T-helper 1 cell (primary cell): Measurements from ENCODE around the gene MILR1.
"Not testable (repeated sequence)": the region's sequence is repeated elsewhere in the genome, so short reads cannot be mapped to it uniquely, and the experiment has no call there.

Experiments used
- DNase-seq, 5 donors: peaks; one replicate each; pipeline ENCODE4 v3.0.0-alpha.2; 2012 to 2020

Gene MILR1

DNA sequence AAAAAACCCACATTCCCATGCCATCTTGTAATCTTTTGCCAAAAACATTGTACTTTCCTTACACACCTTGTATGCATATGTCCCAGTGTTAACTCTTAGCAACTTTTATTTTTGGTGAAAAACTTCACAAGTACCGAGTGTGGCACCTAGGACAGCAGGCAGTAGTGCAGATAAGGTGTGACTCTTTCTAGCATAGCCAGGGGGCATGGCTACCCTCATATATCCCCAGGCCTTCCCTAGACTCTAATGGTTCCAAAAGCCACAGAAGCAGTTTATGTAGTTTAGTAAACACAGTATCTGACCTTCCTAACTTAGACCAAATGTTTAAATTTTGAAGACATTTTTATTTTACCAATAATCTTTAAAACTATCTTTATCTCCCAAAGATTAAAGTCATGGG is 20.5 kb upstream of the MILR1 start:
- no peak for DNase-seq

DNA sequence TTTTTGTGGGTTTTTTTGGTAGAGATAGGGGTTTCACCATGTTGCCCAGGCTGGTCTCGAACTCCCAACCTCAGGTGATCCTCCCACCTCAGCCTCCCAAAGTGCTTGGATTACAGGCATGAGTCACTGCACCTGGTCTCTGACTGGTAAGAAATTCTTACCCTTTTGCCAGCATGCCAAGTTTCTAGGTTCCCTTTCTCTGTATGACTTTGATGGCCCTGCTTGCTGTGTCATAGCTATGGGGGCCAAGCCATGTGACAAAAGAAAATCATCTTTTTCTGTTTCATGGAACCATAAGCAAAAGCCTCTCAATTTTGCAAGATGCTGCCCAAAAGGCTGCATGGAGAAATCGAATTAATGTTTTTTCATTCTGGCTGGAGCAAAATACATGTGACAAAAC is 18.9 kb upstream of the MILR1 start:
- not testable (repeated sequence) for DNase-seq

DNA sequence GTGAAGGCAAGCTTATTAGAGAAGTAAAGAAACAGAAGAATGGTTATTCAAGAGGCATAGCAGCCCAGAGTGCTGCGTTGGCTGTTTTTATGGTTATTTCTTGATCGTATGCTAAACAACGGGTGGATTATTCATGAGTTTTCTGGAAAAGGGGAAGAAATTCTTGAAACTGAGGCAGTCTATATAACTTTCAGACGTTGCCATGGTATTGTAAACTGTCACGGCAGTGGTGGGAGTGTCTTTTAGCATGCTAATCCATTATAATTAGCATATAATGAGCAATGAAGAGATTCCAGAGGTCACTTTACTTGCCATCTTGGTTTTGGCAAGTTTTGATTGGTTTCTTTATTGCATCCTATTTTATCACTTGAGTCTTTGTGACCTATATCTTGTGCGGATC is 17.4 kb upstream of the MILR1 start:
- DNase-seq, result no peak

DNA sequence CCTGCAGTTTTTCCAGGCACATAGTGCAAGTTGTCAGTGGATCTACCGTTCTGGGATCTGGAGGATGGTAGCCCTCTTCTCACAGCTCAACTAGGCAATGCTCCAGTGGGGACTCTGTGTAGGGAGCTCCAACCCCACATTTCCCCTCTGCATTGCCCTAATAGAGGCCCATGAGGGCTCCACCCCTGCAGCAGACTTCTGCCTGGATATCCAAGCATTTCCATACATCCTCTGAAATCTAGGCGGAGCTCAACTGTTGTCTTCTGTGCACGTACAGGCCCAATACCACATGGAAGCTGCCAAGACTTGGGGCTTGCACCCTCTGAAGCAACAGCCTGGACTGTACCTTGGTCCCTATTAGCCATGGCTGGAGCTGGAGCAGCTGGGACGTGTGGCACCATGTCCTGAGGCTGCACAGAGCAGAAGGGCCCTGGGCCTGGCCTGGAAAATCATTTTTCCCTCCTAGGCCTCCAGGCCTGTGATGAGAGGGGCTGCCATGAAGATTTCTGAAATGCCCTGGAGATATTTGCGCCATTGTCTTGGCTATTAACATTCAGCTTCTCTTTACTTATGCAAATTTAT is 10.9 kb upstream of the MILR1 start:
- no peak for DNase-seq

DNA sequence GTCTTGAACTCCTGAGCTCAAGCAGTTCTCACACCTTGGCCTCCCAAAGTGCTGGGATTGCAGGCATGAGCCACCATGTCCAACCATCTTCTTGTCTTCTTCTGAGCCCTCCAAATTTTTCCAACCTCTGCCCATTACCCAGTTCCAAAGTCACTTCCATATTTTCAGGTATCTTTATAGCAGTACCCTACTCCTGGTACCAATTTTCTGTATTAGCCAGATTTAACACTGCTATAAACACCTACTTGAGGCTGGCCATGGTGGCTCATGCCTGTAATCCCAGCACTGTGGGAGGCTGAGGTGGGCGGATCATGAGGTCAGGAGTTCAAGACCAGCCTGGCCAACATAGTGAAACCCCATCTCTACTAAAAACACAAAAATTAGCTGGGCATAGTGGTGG is 9.4 kb upstream of the MILR1 start:
- DNase-seq, result not testable (repeated sequence)

DNA sequence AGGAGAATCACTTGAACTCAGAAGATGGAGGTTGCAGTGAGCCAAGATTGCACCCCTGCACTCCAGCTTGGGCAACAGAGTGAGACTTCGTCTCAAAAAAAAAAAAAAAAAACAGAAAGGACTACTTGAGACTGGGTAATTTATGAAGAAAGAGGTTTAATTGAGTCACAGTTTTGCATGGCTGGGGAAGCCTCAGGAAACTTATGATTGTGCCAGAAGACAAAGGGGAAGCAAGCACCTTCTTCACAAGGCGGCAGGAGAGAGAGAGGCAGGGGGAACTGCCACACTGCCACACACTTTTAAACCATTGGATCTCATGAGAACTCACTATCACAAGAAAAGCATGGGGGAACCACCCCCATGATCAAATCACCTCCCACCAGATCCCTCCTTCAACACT is 9.0 kb upstream of the MILR1 start:
- no peak for DNase-seq

DNA sequence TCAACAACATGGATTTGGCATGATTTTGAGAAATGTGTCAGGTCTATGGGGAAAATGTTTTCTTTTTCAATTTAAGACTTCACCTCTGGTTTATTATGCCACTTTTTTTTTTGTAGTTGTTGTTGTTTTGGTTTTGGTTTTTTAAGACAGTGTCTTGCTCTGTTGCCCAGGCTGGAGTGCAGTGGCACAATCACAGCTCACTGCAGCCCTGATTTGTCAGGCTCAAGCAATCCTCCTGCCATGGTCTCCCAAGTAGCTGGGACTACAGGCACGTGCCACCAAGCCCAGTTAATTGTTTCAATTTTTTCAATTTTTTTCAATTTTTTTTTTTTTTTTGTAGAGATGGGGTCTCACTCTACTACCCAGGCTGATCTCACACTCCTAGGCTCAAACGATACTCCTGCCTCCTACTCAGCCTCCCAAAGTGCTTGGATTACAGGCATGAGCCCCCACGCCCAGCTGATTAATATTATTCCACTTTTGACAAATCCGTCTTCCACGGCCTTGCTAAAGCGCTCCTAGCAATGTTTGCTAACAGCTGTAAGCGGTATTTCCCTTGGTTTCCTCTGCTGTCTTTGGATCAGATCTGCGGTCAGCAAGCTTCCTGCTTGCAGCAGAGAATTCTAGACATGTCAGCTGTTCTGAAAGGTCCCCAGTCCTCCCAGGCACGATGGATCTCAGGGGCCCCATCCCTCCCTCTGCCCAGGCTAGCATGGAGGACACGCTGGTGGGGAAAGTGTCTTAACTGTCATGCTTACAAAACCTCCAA is 7.0 kb upstream of the MILR1 start:
- DNase-seq, result peak in 3 of 5 donors; percentile 4 to 55 (median 24)

DNA sequence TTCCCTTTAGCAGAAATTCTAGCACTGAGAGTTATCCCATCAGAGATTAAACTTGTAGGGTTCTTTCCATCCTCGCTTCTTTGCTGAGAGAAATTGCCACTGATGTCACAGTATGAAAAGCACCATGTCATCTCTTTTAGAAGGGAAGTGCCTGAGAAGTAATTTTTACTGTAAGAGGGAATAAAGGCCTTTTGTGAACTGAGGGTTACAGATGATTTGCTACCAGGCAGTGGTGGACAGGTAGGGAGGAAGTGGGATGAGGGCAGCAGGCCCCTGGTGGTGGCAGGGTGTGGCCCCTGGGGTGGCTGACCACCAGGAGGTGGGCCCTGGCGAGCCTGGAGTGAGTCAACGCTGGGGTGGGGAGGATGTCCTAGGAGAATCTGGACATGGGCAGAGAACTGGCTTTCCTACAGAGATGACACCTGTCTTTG is 6.4 kb upstream of the MILR1 start:
- DNase-seq, result peak in 1 of 5 donors; percentile 36

DNA sequence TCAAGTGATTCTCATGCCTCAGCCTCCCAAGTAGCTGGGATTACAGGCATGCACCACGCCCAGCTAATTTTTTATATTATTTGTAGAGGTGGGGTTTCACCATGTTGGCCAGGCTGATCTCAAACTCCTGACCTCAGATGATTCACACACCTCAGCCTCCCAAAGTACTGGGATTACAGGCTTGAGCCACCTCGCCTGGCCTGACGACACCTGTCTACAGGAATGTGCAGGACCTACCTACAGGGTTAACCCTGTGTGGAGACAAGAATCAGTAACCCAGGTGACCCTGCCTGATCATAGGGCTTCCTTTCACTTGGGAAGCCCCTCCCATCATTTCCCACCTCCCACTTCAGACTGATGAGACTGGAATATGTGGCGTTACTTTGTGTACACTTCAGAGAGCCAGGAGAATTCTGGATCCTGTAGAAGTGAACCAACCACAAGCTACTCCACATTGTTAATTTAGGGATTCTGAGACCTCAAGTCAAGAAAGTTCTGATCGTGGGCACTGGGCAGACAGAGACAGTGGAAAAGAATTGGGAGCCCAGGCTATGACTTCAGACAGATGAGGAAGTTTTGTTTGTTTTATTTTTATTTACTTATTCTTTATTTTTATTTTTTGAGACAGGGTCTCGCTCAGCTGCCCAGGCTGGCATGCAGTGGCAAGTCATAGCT is 5.7 kb upstream of the MILR1 start:
- DNase-seq, result no peak

DNA sequence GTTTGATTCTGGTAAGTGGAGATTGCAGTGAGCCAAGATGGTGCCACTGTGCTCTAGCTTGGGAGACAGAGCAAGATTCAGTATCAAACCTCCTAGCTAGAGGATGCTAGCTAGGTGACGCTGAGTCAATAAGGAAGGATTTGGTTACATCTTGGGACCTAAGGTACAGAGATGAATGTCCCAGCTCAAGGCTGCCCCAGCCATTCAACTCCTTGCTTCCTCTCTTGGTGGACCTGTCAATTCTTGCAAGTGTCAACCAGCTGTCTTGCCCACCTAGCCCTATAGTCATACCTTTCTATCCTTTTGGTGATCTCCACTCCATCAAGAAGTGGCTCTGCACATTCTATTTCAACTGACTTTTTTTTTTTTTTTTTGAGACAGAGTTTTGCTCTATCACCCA is 1.4 kb upstream of the MILR1 start:
- peak in 1 of 5 donors; percentile 69 for DNase-seq

DNA sequence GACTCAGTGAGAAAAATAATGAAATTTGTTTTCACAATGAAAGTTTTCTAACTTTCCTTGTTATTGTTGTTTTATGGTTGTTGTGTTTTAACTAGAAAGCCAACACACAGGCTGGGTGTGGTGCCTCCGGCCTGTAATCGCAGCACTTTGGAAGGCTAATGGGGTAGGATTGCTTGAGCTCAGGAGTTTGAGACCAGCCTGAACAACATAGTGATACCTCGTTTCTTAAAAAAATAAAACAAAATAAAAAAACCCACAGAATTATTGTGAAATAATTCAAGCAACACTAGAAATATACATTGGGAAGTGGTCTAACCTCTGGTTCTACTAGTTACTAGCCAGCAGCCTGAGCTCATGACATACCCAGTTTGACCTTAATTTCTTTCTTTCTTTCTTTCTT is 630 bp downstream of the MILR1 start:
- DNase-seq, result no peak

DNA sequence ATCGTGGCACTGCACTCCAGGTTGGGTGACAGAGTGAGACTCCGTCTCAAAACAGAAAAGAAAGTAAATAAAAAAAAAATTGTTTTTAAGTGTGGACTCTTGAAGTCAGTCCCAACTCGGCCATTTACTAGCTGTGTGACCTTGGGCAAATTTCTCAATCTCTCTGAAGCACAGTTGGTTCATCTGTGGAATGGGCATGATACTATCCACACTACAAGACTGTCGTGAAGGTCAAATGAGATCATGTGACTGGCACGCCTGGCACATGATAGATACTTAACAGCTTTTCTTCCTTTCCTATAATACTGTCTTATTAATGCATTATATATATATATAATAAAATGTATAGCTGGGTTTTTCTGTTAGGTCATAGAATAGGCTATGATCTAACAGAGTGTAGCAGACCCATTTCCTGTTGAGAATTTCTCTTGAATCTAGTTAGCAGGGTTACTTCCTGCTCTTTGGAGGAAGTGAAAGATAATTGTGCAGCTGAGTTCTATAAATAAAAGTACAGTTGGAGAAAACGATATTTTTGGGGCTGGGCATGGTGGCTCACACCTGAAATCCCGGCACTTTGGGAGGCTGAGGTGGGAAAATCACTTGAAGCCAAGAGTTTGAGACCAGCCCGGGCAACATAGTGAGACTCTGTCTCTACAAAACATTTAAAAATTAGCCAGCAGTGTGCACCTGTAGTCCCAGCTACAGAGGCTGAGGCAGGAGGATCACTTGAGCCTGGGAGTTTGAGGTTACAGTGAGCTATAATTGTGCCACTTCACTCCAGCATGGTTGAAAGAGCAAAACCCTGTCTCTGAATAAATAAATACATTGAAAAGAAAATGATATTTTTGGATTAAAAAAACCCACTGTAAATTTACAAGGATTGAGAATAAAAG is 7.3 kb downstream of the MILR1 start:
- DNase-seq, result peak in 1 of 5 donors; percentile 48

DNA sequence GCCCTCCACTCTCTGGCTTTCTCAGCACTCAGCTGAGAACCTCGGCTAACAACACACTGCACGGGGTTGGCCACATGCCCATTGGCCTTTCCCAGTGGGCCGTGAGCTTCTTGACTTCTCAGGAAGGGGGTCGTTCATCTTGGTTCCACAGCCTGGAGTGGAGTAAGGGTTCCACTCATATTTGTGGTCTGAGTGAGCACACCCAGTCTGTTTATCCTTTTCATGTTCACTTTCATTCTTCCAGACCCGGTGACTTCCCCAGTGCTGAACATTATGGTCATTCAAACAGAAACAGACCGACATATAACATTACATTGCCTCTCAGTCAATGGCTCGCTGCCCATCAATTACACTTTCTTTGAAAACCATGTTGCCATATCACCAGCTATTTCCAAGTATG is 8.2 kb downstream of the MILR1 start:
- no peak for DNase-seq

DNA sequence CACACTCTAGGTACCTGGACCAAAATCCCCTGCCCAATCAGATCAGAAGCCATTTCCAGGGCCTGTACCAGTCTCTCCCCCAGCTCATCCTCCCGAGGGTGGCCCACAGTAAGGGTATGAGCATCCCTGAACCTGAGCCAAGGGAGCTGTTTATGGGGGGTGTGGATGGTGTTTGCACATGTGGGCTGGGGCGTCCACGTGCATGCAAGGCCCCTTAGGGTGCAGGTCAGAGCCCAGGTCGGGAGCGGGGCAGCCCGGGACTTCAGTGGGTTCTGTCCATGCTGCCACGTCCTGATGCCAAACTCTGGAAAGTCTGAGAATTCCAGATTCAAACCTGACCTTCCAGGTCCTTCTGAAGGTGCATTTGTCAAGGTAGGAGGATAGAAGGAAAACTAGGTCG is 9.8 kb downstream of the MILR1 start:
- no peak for DNase-seq

DNA sequence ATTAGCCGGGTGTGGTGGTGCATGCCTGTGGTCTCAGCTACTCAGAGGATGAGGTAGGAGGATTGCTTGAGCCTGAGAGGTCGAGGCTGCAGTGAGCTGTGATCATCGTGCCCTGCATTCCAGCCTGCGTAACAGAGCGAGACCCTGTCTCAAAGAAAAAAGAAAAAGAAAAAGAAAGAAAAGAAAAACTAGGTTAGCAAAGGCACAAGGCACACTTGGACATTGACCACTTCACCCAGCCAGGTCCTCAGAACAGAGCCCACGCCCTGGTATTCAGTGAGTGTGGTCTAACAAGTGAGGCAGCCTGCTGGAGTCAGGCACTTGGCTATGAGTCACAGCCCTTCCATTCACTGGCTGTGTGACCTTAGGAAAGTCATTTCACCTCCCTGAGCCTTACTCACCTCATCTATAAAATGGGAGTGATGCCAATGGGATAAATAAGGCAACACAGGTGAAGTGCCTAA is 10.4 kb downstream of the MILR1 start:
- DNase-seq, result no peak

DNA sequence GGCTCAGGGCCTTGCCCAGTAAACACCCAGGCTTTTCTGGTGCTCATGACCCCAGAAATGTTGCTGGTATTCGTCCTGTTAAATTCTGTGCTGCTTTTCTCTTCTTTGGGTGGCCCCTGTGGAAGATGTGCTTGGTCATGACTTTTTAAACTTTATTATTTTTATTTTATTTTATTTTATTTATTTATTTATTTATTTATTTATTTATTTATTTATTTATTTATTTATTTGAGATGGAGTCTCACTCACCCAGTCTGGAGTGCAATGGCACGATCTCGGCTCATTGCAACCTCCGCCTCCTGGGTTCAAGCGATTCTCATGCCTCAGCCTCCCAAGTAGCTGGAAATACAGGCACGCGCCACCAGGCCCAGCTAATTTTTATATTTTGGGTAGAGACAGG is 10.9 kb downstream of the MILR1 start:
- DNase-seq, result not testable (repeated sequence)

DNA sequence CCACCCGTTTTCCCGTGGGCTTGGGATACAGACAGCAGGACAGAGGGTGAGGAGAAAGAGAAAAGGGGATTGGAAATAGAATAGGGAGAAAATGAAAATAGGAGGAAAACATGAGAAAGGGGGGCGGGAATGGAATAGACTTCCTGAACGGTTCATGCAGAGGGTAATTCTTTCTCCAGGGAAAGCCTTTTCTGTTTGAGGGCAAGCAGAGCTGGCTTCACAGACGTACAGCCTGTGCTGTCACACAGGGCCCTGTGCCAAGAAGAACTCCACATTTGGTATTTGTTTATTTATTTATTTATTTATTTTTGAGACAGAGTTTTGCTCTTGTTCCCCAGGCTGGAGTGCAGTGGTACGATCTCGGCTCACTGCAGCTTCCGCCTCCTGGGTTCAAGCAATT is 12.0 kb downstream of the MILR1 start:
- DNase-seq, result no peak

DNA sequence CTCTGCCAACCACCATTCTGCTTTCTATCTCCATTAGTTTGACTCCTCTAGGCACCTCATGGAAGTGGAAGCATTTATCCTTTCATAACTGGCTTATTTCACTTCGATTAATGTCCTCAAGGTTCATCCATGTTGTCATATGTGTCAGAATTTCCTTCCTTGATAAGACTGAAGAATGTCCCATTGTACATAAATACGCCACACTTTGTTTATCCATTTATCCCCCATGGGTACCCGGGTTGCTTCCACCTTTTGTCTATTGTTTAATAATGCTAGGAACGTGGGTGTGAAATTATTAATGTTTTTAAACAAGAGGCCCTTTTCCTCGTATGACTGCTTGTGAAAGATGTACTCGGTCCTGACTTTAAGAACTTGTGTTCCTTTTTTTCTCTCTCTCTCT is 12.9 kb downstream of the MILR1 start:
- DNase-seq, result no peak

DNA sequence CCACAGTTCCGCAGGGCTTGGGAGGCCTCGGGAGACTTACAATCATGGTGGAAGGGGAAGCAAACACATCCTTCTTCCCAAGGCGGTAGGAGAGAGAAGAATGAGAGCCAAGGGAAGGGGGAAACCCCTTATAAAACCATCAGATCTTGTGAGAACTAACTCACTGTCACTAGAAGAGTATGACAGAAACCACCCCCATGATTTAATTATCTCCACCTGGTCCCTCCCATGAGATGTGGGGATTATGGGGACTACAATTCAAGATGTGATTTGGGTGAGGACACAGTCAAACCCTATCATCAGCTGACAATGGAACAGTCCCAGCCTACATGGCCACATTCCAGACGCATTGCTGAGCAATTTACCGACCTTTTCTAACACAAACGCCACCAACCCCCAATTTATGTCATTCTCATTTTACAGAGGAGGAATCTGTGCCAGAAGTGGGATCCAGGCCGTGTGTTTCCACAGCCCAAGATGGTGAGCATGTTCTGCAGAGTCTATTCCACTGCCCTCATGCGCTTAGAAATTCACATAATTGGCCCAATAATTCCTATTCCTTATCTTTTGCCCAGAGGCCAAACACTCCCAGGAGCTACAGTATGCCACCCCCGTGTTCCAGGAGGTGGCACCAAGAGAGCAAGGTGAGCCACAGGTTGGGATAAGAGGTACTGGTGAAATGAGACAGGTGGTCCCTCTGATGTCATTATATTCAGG is 17.3 kb downstream of the MILR1 start:
- DNase-seq, result no peak

DNA sequence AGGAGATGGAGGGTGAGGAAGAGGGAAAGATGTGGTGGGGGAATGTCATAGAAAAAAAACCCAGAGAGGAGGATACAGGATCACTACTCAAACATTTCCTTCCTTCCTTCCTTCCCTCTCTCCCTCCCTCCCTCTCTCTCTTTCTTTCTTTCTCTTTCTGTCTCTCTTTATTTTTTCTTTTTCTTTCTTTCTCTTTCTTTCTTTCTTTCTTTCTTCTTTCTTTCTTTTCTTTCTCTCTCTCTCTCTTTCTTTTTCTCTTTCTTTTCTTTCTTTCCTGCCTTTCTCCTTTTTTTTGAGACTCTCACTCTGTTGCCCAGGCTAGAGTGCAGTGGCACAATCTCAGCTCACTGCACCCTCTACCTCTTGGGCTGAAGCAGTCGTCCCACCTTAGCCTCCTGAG is 17.9 kb downstream of the MILR1 start:
- not testable (repeated sequence) for DNase-seq

DNA sequence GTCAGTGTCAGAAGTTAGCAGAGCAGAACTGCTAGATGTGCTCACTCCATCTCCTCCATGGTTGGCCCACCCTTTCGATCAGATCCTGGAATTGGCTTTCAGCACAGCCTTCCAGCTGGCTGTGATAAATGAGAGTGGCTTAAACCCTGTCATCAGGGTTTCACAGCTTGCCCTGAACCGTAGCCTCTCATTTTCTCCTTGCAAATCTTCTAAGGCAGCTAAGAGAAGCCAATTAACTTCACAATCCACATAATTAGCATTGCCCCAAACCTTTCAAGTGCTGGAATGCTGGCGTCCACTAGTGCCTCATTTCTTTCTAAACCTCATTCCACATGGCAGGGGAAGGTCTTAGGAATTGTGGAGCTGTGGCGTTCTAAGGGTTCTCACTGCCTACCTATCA is 21.7 kb downstream of the MILR1 start:
- no peak for DNase-seq

DNA sequence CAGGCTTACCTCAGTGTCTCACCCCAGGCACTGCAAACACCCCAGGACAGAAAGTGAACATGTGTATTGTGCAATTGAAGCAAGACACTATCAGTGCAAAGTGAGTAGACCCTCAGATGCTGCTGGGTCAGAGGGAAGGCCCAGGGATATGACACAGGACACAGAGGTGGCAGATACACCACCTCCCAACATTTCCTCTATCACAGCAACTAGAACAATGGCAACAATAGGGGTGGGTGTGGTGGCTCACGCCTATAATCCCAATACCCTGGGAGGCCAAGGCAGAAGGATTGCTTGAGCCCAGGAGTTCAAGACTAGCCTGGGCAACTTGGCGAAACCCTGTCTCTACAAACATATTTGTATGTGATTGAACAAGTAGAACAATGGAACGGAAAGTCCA is 22.5 kb downstream of the MILR1 start:
- DNase-seq, result no peak
